Esophagus squamous epithelium (tissue), 4 donors: Measurements from ENCODE around the gene TIMM23B.
"Not testable (repeated sequence)": the region's sequence is repeated elsewhere in the genome, so short reads cannot be mapped to it uniquely, and the experiment has no call there.

Experiments used
- CTCF ChIP-seq, 6 experiments: fragments of 450-650 bp in 4 of 6; fragments of 200-600 bp in 2 of 6; sonication (generic) in 2 of 6; IDR thresholded peaks; one replicate each; pipeline ENCODE4 v1.5.1; 2016 to 2019; ENCODE audit warnings: antibody characterized with exemption in 6 of 6, mild to moderate bottlenecking in 4 of 6, moderate library complexity in 4 of 6
- POLR2A ChIP-seq, 4 donors: fragments of 450-650 bp; IDR thresholded peaks; one replicate each; pipeline ENCODE4 v1.6.1; 2017; ENCODE audit warnings: antibody characterized with exemption in 4 of 4, mild to moderate bottlenecking in 4 of 4, moderate library complexity in 3 of 4

GRCh38 chr10:49923572-49923971, 18.3 kb upstream of the TIMM23B start:
- TF ChIP-seq CTCF, POLR2A (IDR thresholded peaks at IDR 0.05): not testable (repeated sequence)
